SK-N-DZ (cell line): ENCODE data around the gene HSD17B8.

Experiments used
- DNase-seq: peaks from one replicate; pipeline ENCODE4 v3.0.0-alpha.2; 2015; ENCODE audit warnings: low spot score

The HSD17B8 gene

GRCh38 chr6:33191383-33192104 lies 12.9 kb upstream of the HSD17B8 start:
- DNase-seq: no peak

- no peak for DNase-seq
Measured at GRCh38 chr6:33192105-33192646, 12.3 kb upstream of the HSD17B8 start, which contains the start of gene COL11A2. Gene COL11A2, minus strand, starts transcription at chr6:33192467. Its CDS starts 227 bp downstream, at chr6:33192240.

- DNase-seq: no peak
Measured at GRCh38 chr6:33192671-33193602, 11.5 kb upstream of the HSD17B8 start.

GRCh38 chr6:33193619-33194018 lies 10.8 kb upstream of the HSD17B8 start:
- DNase-seq: no peak

GRCh38 chr6:33194431-33194979 lies 9.9 kb upstream of the HSD17B8 start:
- peak; percentile 37 for DNase-seq

- DNase-seq: no peak
Measured at GRCh38 chr6:33195304-33196165, 8.9 kb upstream of the HSD17B8 start.

- DNase-seq: peak; percentile 68
Measured at GRCh38 chr6:33197431-33198048, 6.9 kb upstream of the HSD17B8 start.

GRCh38 chr6:33198159-33198852 lies 6.1 kb upstream of the HSD17B8 start:
- DNase-seq: no peak

- DNase-seq: no peak
Measured at GRCh38 chr6:33198853-33199436, 5.5 kb upstream of the HSD17B8 start.

GRCh38 chr6:33199687-33200218 lies 4.7 kb upstream of the HSD17B8 start:
- peak; percentile 85 for DNase-seq

GRCh38 chr6:33200219-33201146 lies 4.0 kb upstream of the HSD17B8 start, which contains the start of the genes RXRB and SLC39A7:
Gene RXRB, minus strand, starts transcription at chr6:33200665. Its CDS starts 189 bp downstream, at chr6:33200476.
Gene SLC39A7, plus strand, starts transcription at chr6:33200867. Its CDS starts 379 bp downstream, at chr6:33201246.
- peak; percentile 99 for DNase-seq

- DNase-seq: no peak
Measured at GRCh38 chr6:33201147-33201545, 3.3 kb upstream of the HSD17B8 start.

- no peak for DNase-seq
Measured at GRCh38 chr6:33201935-33202334, 2.5 kb upstream of the HSD17B8 start.

GRCh38 chr6:33202799-33203198 lies 1.7 kb upstream of the HSD17B8 start:
- DNase-seq: no peak

- DNase-seq: no peak
Measured at GRCh38 chr6:33203443-33204164, 851 bp upstream of the HSD17B8 start.

GRCh38 chr6:33204165-33204414 lies 365 bp upstream of the HSD17B8 start:
- no peak for DNase-seq

GRCh38 chr6:33205191-33206026 lies 954 bp downstream of the HSD17B8 start:
- no peak for DNase-seq
